DND-41 (cell line): ENCODE measurements around the gene AHNAK2.

Experiments
- EZH2 ChIP-seq: IDR thresholded peaks from 3 replicates; pipeline ENCODE4 v1.6.1; 2012; ENCODE audit warnings: borderline replicate concordance, low read depth, mild to moderate bottlenecking, moderate library complexity, low read length, inconsistent platforms; ENCODE audit not compliant: severe bottlenecking
- TF ChIP-seq, protein P1 (sequence below): IDR thresholded peaks from 2 replicates; pipeline ENCODE4 v1.5.1; 2012; ENCODE audit warnings: borderline replicate concordance, low read length, moderate library complexity, mild to moderate bottlenecking; ENCODE audit not compliant: poor library complexity, severe bottlenecking; ENCODE audit errors: extremely low read depth

DNA sequence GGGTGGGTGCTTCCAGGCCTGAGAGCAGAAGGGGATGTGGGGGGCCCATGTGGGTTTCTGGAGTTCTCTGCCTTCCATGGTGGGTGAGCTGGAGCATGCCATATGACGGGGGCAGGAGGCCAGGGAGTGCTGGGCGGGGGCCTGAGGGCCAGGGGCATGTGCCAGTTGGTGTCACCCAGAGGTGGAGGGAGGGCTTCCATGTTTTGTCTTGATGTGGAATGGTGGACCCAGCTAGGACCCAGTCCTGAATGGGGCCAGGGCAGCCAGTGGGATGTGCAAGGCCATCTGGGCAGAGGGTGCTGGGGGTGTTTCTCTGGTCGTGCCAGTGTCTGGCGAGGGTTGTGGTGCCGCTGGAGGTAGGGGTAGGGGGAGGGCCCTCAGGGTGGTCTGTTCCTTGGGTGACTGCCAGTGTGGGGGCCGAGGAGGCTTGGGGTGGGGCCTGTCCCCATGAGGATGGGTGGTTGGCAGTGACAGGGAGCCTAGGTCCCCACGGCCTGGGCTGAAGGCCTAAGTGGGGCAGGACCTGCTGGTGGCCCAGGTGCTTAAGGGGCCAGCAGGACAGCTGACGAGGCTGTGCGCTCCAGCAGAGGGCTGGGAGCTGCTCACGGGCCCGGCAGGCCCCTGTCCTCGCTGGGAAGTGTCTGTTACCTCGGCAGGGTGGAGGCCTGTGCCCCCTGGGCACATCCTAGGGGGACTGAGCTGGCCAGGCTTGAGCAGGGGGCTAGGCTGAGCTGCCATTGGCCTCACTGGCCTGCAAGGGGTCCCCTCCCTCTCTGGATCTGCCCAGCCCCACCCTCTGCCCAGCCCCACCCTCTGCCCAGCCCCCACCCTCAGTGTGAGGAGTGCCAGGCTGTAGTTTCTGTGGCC is 86.3 kb downstream of the AHNAK2 start:
- TF ChIP-seq, protein P1, sequence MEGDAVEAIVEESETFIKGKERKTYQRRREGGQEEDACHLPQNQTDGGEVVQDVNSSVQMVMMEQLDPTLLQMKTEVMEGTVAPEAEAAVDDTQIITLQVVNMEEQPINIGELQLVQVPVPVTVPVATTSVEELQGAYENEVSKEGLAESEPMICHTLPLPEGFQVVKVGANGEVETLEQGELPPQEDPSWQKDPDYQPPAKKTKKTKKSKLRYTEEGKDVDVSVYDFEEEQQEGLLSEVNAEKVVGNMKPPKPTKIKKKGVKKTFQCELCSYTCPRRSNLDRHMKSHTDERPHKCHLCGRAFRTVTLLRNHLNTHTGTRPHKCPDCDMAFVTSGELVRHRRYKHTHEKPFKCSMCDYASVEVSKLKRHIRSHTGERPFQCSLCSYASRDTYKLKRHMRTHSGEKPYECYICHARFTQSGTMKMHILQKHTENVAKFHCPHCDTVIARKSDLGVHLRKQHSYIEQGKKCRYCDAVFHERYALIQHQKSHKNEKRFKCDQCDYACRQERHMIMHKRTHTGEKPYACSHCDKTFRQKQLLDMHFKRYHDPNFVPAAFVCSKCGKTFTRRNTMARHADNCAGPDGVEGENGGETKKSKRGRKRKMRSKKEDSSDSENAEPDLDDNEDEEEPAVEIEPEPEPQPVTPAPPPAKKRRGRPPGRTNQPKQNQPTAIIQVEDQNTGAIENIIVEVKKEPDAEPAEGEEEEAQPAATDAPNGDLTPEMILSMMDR: no peak
- TF ChIP-seq EZH2: no peak
